HEK293T (cell line): ENCODE measurements around the gene FAM53C.
"Not testable (repeated sequence)": the region's sequence is repeated elsewhere in the genome, so short reads cannot be mapped to it uniquely, and the experiment has no call there.

ENCODE experiments used
- CTCF ChIA-PET: fragments of 350-600 bp; formaldehyde crosslinking; extraction: SDS; loops from one replicate; lab custom pipeline; 2021; ENCODE audit warnings: antibody characterized with exemption, inconsistent platforms; lab: Yijun Ruan, JAX
- POLR2A ChIA-PET: fragments of 350-600 bp; formaldehyde crosslinking; extraction: SDS; loops from one replicate; lab custom pipeline; 2020; ENCODE audit warnings: antibody characterized with exemption, inconsistent platforms; lab: Yijun Ruan, JAX
- DNase-seq: peaks from one replicate; pipeline ENCODE4 v3.0.0; 2012; ENCODE audit warnings: mixed read lengths; ENCODE audit errors: extremely low spot score
- BHLHE40 ChIP-seq: fragments of 450-650 bp; IDR thresholded peaks from 2 replicates; pipeline ENCODE4 v1.6.1; 2016; ENCODE audit warnings: mild to moderate bottlenecking, moderate library complexity, borderline replicate concordance
- CTBP1 ChIP-seq: fragments of 450-650 bp; IDR thresholded peaks from 2 replicates; pipeline ENCODE4 v1.6.1; 2016; ENCODE audit warnings: borderline replicate concordance
- ELF4 ChIP-seq: fragments of 450-650 bp; IDR thresholded peaks from 2 replicates; pipeline ENCODE4 v1.6.1; 2017; ENCODE audit warnings: antibody characterized with exemption
- FOXA1 ChIP-seq: fragments of 450-650 bp; IDR thresholded peaks from 2 replicates; pipeline ENCODE4 v1.6.1; 2016; ENCODE audit warnings: mild to moderate bottlenecking
- FOXK2 ChIP-seq: fragments of 450-650 bp; IDR thresholded peaks from 2 replicates; pipeline ENCODE4 v1.6.1; 2016; ENCODE audit warnings: mild to moderate bottlenecking
- NFRKB ChIP-seq: fragments of 450-650 bp; IDR thresholded peaks from 2 replicates; pipeline ENCODE4 v1.6.1; 2016; ENCODE audit warnings: mild to moderate bottlenecking, moderate library complexity
- ZNF384 ChIP-seq: fragments of 450-650 bp; IDR thresholded peaks from 2 replicates; pipeline ENCODE4 v1.6.1; 2016

The FAM53C gene

GRCh38 chr5:138389332-138389731 lies 51.3 kb downstream of the FAM53C start:
- CTCF ChIA-PET = no interaction called here
- TF ChIP-seq FOXK2 = no peak
- TF ChIP-seq BHLHE40 = no peak
- TF ChIP-seq FOXA1 = no peak
- no peak for TF ChIP-seq NFRKB
- TF ChIP-seq ZNF384 = no peak
- no peak for TF ChIP-seq CTBP1
- TF ChIP-seq ELF4 = no peak
- POLR2A ChIA-PET = no interaction called here

GRCh38 chr5:138389911-138390310 lies 51.8 kb downstream of the FAM53C start:
- POLR2A ChIA-PET, CTCF ChIA-PET, DNase-seq: not testable (repeated sequence)

More at GRCh38 chr5:138389332-138389731, 51.3 kb downstream of the FAM53C start:
- DNase-seq = no peak

GRCh38 chr5:138391859-138392386 lies 53.9 kb downstream of the FAM53C start:
- ChIA-PET CTCF (no interaction called here), POLR2A (interaction anchor here (0.5 kb wide), 1 partner anchor 43 kb away, joined by 3 read pairs; no protein-coding TSS in a partner anchor)
- TF ChIP-seq FOXK2 (no peak), ZNF384 (no peak)
- DNase-seq = no peak
